ENCODE data around the gene ZNF544.

GRCh38 chr19:58304255-58304654 is 75.5 kb downstream of the ZNF544 start:
- TF ChIP-seq POLR2AphosphoS5 (IDR thresholded peaks at IDR 0.05) (no peak), CTCF (IDR thresholded peaks at IDR 0.05) (no peak), POLR2A (IDR thresholded peaks at IDR 0.05; ENCODE audit: low read depth) (no peak)

Measured in esophagus muscularis mucosa (tissue), 3 donors.